ENCODE results near the gene ZNF26.

GRCh38 chr12:132940071-132940719, 46.0 kb upstream of the ZNF26 start:
- TF ChIP-seq POLR2AphosphoS5 (IDR thresholded peaks at IDR 0.05; ENCODE audit: low read depth, low read length): no peak
- TF ChIP-seq CTCF (IDR thresholded peaks at IDR 0.05): no peak
- TF ChIP-seq TCF7L2 (IDR thresholded peaks at IDR 0.05; ENCODE audit: low read depth, low read length): no peak
- TF ChIP-seq REST (IDR thresholded peaks at IDR 0.05; ENCODE audit: insufficient read depth in 1 of 2, low read depth in 2 of 2, low read length in 1 of 2): no peak
